Measurements from ENCODE around the gene MGMT.

Gene MGMT

GRCh38 chr10:129655007-129655678, 188.1 kb downstream of the MGMT start:
- no peak for DNase-seq (ENCODE audit: low spot score)

- DNase-seq (ENCODE audit: low spot score) = no peak
Observed at GRCh38 chr10:129655679-129656031, 188.6 kb downstream of the MGMT start.

GRCh38 chr10:129656642-129657041, 189.6 kb downstream of the MGMT start:
- DNase-seq (ENCODE audit: low spot score) = no peak

- no peak for DNase-seq (ENCODE audit: low spot score)
Observed at GRCh38 chr10:129657297-129658017, 190.4 kb downstream of the MGMT start.

DNA sequence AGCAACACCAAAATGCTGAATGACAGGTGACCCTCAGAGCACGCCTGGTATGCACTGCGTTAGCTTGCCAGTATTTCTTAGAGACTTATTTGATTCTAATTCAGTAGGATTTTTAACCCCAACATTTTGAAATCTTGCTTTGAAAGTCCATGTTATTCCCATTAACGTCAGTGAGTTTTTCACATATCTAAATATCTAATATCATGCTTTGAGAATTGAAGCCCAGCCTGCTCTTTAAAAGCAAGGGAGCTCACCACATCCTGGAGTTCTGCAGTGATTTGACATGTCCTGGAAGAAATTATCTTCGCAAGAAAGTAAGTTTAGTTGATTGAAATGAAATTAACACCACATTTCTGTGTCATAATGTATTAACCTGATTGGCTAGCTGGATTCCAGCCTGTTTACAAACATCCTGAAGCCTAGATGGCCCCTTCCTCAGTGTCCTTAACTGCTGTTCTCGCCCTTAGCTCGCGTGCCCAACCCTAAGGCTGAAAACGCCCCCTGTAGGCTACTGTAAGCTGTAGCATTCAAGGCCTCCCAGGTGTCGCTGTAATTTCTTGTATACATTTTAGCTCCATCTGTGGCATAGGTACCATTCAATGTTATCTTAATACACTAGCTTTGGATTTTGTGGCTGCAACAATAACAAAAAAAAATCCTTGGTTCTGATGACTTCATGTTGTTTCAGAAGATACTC, 191.5 kb downstream of the MGMT start:
- DNase-seq (ENCODE audit: low spot score) = no peak

DNA sequence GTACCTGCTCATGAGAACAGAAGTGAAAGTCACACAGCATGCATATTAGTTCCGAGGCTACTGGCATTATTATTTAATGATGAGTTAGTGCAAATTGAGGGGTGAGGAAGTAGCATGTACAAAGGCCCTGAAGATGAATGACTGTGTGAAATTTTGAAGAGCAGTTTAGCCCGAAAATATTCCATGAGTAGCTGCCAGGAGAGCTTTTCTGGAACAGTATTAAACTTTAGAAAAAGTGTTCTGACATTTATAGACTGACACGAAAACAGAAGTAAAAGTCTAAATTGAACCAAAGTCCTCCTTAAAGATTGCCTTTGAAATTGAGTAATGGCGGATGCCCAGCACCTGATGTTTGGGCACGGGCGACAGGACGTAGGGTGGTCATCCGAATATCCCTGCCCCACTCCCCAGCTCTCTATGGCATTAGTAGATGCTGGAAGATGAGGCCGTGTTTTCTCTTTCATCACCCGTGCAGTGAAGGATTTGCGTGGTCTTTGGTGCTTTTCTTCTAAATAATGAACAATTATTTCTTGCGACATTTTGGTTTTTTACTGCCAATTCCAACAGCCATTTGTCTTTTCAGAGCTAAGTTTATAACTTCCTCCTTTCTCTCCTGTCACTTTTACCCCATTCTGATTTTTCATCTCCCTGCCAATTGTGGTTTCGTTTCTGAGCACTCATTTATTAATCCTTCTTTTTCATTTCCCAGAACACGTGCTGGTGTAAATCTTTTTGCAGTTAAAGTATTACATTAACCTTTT, 192.6 kb downstream of the MGMT start:
- no peak for DNase-seq (ENCODE audit: low spot score)

DNA sequence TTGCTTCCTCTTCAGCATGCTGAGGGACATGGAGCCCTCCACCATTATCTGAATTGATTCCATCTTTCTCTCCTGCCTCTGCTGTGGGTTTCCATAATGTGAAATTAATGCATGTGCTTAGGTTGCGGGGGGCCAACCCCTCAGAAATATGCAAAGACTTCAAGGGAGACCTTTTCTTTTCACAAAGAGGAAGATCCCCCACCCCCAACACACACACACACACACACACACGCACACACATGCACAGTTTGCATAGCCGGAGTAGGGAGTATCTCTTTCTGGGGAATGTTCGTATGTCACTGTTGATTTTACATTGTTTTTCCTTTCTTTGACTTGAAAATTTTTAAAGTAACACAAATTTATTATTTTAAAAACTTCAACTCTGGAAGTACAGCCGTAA, 193.5 kb downstream of the MGMT start:
- no peak for DNase-seq (ENCODE audit: low spot score)

DNA sequence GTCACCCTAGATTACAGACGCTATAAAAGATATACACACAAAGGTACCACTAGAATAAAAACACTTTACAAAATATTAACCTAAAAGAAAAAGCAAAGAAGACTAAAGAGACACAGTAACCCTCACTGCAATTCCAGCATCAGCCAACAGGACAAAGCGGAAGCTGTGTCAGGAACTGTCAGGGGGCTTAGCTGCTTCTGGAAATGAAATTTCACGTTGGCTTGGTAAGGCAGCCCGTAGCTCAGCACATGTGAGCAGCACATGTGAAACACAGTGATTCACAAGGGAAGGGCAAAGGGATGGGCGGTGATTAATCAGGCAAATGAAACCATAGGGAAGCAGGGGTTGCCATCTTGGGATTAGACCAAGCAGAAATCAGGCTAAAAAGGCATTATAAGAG, 195.4 kb downstream of the MGMT start:
- no peak for DNase-seq (ENCODE audit: low spot score)

DNA sequence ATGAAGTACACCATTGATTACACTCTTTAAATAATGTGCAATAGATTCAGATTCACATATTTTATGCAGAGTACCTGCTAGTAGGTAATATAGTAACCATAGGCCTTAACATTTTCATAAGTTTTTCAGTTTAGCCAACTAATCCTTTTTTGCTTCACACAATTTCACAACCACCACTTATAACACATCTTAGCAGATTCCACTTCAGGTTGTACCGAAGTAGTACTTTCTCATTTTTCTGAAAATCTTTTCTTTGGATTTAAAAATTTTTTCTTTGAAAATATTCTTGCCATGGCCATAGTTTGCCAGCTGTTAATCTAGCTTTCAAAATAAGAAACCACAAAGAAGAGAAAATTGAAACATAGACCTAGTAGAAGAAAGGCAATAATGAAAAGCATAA, 203.1 kb downstream of the MGMT start:
- DNase-seq (ENCODE audit: low spot score) = no peak

- DNase-seq (ENCODE audit: low spot score) = no peak
Observed at GRCh38 chr10:129673292-129673691, 206.3 kb downstream of the MGMT start.

GRCh38 chr10:129675027-129675769, 208.2 kb downstream of the MGMT start:
- no peak for DNase-seq (ENCODE audit: low spot score)

DNA sequence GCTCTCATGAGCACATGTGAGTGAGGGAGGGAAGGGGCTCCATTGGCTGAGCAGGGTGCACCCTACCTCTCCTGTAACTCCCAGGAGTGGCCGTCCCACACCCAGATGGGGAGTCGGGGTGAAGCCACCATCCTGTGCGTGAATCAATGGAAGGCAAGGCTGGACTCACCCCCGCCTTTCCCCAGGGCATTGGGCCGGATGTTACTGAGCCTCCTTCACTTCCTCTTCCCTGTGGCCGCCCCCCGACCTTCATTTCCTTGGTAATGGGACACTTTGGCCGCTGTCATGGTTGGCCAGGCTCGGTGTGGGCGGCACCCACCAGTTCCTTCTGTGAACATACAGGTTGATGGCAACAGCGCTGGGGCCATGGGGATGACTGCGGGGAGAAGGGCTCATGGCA, 209.0 kb downstream of the MGMT start:
- no peak for DNase-seq (ENCODE audit: low spot score)

- no peak for DNase-seq (ENCODE audit: low spot score)
Observed at GRCh38 chr10:129677377-129677927, 210.4 kb downstream of the MGMT start.

DNA sequence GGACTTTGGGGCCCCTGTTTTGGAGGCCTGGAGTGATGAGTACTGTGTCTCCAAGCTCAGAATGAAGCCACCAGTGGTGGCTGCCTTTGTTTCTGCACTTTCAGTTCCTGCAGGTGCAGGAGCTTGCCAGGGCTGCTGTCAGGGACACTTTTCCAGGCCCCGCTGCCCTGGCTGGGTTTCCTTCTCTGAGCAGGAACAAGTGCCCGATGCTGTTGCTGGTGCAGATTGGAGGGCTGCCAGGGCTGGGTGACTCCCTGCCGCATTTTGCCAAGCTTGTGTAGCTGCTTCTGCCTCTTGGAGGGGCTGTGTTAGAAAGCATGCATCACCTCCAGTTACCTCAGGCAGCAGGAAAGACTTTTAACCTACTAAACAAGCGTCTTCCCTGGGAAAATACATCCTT, 211.1 kb downstream of the MGMT start:
- DNase-seq (ENCODE audit: low spot score) = no peak

DNA sequence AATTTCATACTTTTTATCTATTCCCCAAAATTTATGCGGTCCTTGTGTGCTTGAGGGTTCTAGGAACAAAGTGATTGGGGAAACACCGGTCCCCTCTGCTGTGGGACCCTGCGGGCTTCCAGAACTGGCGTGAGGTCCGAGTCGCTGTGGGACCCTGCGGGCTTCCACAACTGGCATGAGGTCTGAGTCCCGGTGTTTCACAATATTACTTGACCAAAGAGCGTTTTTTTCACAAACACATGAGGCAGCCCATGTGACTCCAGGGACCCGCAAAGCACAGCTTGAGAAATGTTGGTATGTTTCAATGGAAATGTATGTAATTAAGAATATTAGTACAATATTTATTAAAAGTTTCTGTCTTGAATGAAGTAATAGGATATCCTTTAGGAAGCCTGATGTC, 212.2 kb downstream of the MGMT start:
- DNase-seq (ENCODE audit: low spot score) = no peak

DNA sequence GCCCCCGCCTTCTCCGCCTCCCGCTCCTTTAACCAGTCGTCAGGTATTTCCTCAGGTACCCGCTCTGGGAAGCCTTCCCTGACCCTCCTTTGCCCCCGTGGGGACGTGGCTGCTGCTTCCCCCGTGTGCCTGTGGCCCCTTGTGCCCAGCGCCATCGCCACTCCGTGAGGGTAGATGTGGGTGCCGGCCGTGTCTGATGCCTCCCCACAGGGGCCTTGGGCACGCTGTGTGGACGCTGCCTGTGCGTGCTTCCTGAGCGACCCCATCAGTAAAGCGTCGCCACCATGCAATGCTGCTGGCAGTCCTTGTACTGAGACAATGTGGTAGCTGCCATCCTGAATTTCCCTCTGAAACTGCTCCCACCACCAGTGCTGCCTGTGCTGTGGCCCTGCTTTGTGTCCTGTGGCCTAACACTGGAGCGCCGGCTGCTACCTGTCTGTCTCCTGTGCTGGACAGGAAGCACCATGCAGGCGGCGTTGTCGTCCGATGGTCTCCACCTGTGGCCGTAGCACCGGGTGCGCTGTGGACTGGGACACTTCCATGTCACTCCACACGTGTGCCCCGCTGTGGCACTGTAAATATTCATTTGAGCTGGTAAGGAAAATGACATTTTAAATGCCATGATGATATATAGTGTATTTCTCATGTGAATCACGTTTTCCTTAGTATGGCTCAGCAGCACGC, 213.8 kb downstream of the MGMT start:
- no peak for DNase-seq (ENCODE audit: low spot score)

DNA sequence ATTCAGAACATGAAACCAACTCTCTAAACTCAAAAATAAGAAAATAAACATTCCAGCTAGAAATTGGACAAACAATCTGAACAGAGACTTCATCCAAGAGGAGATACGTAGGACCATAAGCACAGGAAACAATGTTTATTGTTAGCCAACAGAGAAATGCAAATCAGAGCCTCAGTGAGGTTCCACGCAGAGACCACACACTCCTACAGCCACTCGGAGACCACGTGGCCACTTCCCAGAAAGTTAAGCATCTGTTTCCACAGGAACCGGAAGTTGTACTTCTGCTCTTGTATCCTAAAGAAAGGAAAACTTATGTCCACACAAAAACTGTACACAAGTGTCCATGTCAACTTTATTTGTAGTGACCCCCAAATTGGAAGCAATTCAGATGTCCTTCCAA, 214.8 kb downstream of the MGMT start:
- DNase-seq (ENCODE audit: low spot score) = no peak

DNA sequence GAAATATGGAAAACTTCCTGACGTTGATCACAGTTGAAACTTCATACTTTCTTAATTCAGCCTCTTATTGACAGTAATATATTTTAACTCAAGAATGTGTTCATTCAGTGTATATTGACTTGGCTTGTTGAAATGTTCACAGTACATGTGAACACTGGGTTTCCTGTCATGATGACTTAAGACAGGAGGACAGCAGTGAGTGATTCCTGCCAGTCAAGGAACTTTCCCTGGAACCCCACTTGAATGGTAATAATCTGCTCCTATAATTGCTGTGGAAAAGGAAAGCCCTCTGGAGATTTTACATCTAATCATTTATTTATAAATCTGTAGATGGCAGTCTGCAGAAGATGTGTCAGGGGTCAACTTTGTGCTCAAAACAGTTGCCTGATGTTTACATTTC, 216.5 kb downstream of the MGMT start:
- DNase-seq (ENCODE audit: low spot score) = no peak

- no peak for DNase-seq (ENCODE audit: low spot score)
Observed at GRCh38 chr10:129683920-129684319, 216.9 kb downstream of the MGMT start.

- no peak for DNase-seq (ENCODE audit: low spot score)
Observed at GRCh38 chr10:129685271-129685670, 218.2 kb downstream of the MGMT start.

GRCh38 chr10:129689671-129690071, 222.6 kb downstream of the MGMT start:
- no peak for DNase-seq (ENCODE audit: low spot score)
